HEK293 (cell line): ENCODE data around the gene SYNGR3.

ENCODE experiments used
- BCL11B ChIP-seq: fragments of 450-650 bp; formaldehyde crosslinking; IDR thresholded peaks from 2 replicates; pipeline ENCODE4 v1.5.1; 2016; ENCODE audit warnings: low read depth, missing biosample characterization, missing genetic modification characterization
- GLI4 ChIP-seq: fragments of 450-650 bp; formaldehyde crosslinking; IDR thresholded peaks from 2 replicates; pipeline ENCODE4 v1.5.1; 2016; ENCODE audit warnings: missing biosample characterization, missing genetic modification characterization
- GLIS2 ChIP-seq: fragments of 450-650 bp; formaldehyde crosslinking; IDR thresholded peaks from 2 replicates; pipeline ENCODE4 v1.5.1; 2016; ENCODE audit warnings: missing biosample characterization, missing genetic modification characterization
- OSR2 ChIP-seq: fragments of 450-650 bp; formaldehyde crosslinking; IDR thresholded peaks from 2 replicates; pipeline ENCODE4 v1.5.1; 2016; ENCODE audit warnings: missing biosample characterization, missing genetic modification characterization
- OVOL3 ChIP-seq: fragments of 450-650 bp; formaldehyde crosslinking; IDR thresholded peaks from 2 replicates; pipeline ENCODE4 v1.5.1; 2016; ENCODE audit warnings: missing biosample characterization, missing genetic modification characterization
- PRDM6 ChIP-seq: fragments of 450-650 bp; formaldehyde crosslinking; IDR thresholded peaks from 2 replicates; pipeline ENCODE4 v1.5.1; 2017; ENCODE audit warnings: missing biosample characterization, missing genetic modification characterization
- RBAK ChIP-seq: fragments of 450-650 bp; formaldehyde crosslinking; IDR thresholded peaks from 2 replicates; pipeline ENCODE4 v1.5.1; 2016; ENCODE audit warnings: missing biosample characterization, missing genetic modification characterization
- REPIN1 ChIP-seq: fragments of 450-650 bp; formaldehyde crosslinking; IDR thresholded peaks from 2 replicates; pipeline ENCODE4 v1.5.1; 2017; ENCODE audit warnings: missing biosample characterization, missing genetic modification characterization, low read depth
- SCRT1 ChIP-seq: fragments of 450-650 bp; formaldehyde crosslinking; IDR thresholded peaks from 2 replicates; pipeline ENCODE4 v1.5.1; 2016; ENCODE audit warnings: missing biosample characterization, missing genetic modification characterization, borderline replicate concordance
- SP2 ChIP-seq: fragments of 450-650 bp; formaldehyde crosslinking; IDR thresholded peaks from 2 replicates; pipeline ENCODE4 v1.5.1; 2016; ENCODE audit warnings: missing biosample characterization, missing genetic modification characterization
- SP7 ChIP-seq: fragments of 450-650 bp; formaldehyde crosslinking; IDR thresholded peaks from 2 replicates; pipeline ENCODE4 v1.5.1; 2016; ENCODE audit warnings: missing biosample characterization, missing genetic modification characterization
- TCF7L2 ChIP-seq: IDR thresholded peaks from 2 replicates; pipeline ENCODE4 v1.6.1; 2011; ENCODE audit warnings: low read depth, mild to moderate bottlenecking, inconsistent platforms, low read length, moderate library complexity, borderline replicate concordance
- YY1 ChIP-seq: fragments of 450-650 bp; formaldehyde crosslinking; IDR thresholded peaks from 2 replicates; pipeline ENCODE4 v1.5.1; 2018; ENCODE audit warnings: missing biosample characterization, missing genetic modification characterization
- ZBTB1 ChIP-seq: fragments of 450-650 bp; formaldehyde crosslinking; IDR thresholded peaks from 2 replicates; pipeline ENCODE4 v1.5.1; 2016; ENCODE audit warnings: missing biosample characterization, missing genetic modification characterization
- ZEB2 ChIP-seq: fragments of 450-650 bp; formaldehyde crosslinking; IDR thresholded peaks from 2 replicates; pipeline ENCODE4 v1.5.1; 2016; ENCODE audit warnings: missing biosample characterization, missing genetic modification characterization
- ZFP3 ChIP-seq: fragments of 450-650 bp; formaldehyde crosslinking; IDR thresholded peaks from 2 replicates; pipeline ENCODE4 v1.5.1; 2016; ENCODE audit warnings: low read depth, missing biosample characterization, missing genetic modification characterization
- ZNF112 ChIP-seq: fragments of 450-650 bp; formaldehyde crosslinking; IDR thresholded peaks from 2 replicates; pipeline ENCODE4 v1.5.0; 2017; ENCODE audit warnings: missing biosample characterization, missing genetic modification characterization
- ZNF140 ChIP-seq: fragments of 450-650 bp; formaldehyde crosslinking; IDR thresholded peaks from 2 replicates; pipeline ENCODE4 v1.5.1; 2016; ENCODE audit warnings: missing biosample characterization, missing genetic modification characterization
- ZNF146 ChIP-seq: fragments of 450-650 bp; formaldehyde crosslinking; IDR thresholded peaks from 2 replicates; pipeline ENCODE4 v1.5.1; 2016; ENCODE audit warnings: missing biosample characterization, missing genetic modification characterization
- ZNF184 ChIP-seq: fragments of 450-650 bp; IDR thresholded peaks from 2 replicates; pipeline ENCODE4 v1.5.1; 2018; ENCODE audit warnings: missing biosample characterization, mild to moderate bottlenecking, missing genetic modification characterization
- ZNF19 ChIP-seq: fragments of 450-650 bp; formaldehyde crosslinking; IDR thresholded peaks from 2 replicates; pipeline ENCODE4; 2016; ENCODE audit warnings: missing biosample characterization, missing genetic modification characterization, low read depth
- ZNF223 ChIP-seq: fragments of 450-650 bp; formaldehyde crosslinking; IDR thresholded peaks from 2 replicates; pipeline ENCODE4 v1.5.1; 2016; ENCODE audit warnings: missing biosample characterization, missing genetic modification characterization
- ZNF239 ChIP-seq: fragments of 450-650 bp; formaldehyde crosslinking; IDR thresholded peaks from 2 replicates; pipeline ENCODE4 v1.5.1; 2016; ENCODE audit warnings: missing biosample characterization, missing genetic modification characterization
- ZNF324 ChIP-seq: fragments of 450-650 bp; formaldehyde crosslinking; IDR thresholded peaks from 2 replicates; pipeline ENCODE4 v1.5.1; 2016; ENCODE audit warnings: missing biosample characterization, missing genetic modification characterization
- ZNF354C ChIP-seq: fragments of 450-650 bp; formaldehyde crosslinking; IDR thresholded peaks from 2 replicates; pipeline ENCODE4 v1.5.1; 2016; ENCODE audit warnings: missing biosample characterization, missing genetic modification characterization, low read depth, borderline replicate concordance
- ZNF394 ChIP-seq: fragments of 450-650 bp; formaldehyde crosslinking; IDR thresholded peaks from 2 replicates; pipeline ENCODE4 v1.5.1; 2016; ENCODE audit warnings: missing biosample characterization, missing genetic modification characterization, mild to moderate bottlenecking, moderate library complexity, borderline replicate concordance
- ZNF426 ChIP-seq: fragments of 450-650 bp; formaldehyde crosslinking; IDR thresholded peaks from 2 replicates; pipeline ENCODE4 v1.5.1; 2017; ENCODE audit warnings: missing biosample characterization, missing genetic modification characterization, mild to moderate bottlenecking, inconsistent platforms, moderate library complexity
- ZNF530 ChIP-seq: fragments of 450-650 bp; formaldehyde crosslinking; IDR thresholded peaks from 2 replicates; pipeline ENCODE4 v1.5.1; 2016; ENCODE audit warnings: low read depth, missing biosample characterization, missing genetic modification characterization
- ZNF626 ChIP-seq: fragments of 450-650 bp; sonication (Bioruptor Pico); formaldehyde crosslinking; IDR thresholded peaks from 2 replicates; pipeline ENCODE4 v1.5.1; 2018; ENCODE audit warnings: missing biosample characterization, missing genetic modification characterization, inconsistent platforms
- ZNF658 ChIP-seq: fragments of 450-650 bp; formaldehyde crosslinking; IDR thresholded peaks from 2 replicates; pipeline ENCODE4; 2016; ENCODE audit warnings: missing biosample characterization, missing genetic modification characterization
- ZNF664 ChIP-seq: fragments of 450-650 bp; formaldehyde crosslinking; IDR thresholded peaks from 2 replicates; pipeline ENCODE4 v1.5.1; 2016; ENCODE audit warnings: missing biosample characterization, missing genetic modification characterization
- ZNF704 ChIP-seq: fragments of 450-650 bp; formaldehyde crosslinking; IDR thresholded peaks from 2 replicates; pipeline ENCODE4 v1.5.1; 2016; ENCODE audit warnings: missing biosample characterization, missing genetic modification characterization
- ZSCAN5A ChIP-seq: fragments of 450-650 bp; formaldehyde crosslinking; IDR thresholded peaks from 2 replicates; pipeline ENCODE4 v1.5.1; 2016; ENCODE audit warnings: missing biosample characterization, missing genetic modification characterization
- TF ChIP-seq, protein P1 (sequence below): fragments of 450-650 bp; formaldehyde crosslinking; IDR thresholded peaks from 2 replicates; pipeline ENCODE4 v1.5.1; 2016; ENCODE audit warnings: missing biosample characterization, missing genetic modification characterization
- TF ChIP-seq, protein P2 (sequence below): fragments of 450-650 bp; IDR thresholded peaks from 2 replicates; pipeline ENCODE4 v1.5.1; 2018; ENCODE audit warnings: missing biosample characterization, mild to moderate bottlenecking, missing genetic modification characterization

Gene SYNGR3

DNA sequence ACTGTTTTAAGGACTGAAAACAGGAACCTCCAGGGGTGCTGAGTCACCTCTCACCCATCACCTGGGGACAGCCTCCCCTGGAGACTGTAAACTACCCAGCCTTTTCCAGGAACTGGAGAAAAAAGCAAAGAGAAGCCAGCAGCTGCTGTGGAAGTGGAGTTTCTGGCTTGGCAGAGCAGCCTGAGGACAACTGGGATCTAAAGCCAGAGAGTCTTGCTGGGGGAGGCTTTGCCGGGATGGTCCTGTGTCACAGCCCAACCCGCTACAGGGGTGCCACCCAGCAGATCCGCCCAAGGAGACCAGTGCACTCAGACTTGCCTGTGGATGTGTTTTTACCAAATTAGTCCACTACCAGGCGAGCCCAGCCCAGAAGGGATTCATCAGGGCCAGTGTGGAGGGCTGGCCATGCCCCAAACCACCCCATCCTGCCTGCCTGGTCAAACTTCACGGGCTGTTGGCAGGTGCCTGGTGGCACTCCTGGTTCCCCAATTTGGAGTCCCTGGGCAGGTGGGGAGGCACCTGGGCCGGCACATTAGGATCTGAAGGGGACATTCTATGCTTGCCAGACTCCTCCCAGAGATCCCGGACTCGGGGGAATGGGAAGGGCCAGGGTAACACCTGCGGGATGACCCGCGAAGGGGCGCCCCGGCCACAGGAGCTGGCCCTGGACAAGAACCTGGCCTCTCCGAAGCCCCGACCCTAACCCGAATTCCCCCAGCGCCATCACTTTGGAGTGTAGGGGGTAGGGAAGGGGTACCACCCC, 47.5 kb upstream of the SYNGR3 start (continued):
- TF ChIP-seq ZNF658 (tag by site-specific recombination) (no peak), ZNF664 (tag by site-specific recombination) (no peak), ZNF394 (tag by site-specific recombination) (no peak), SP7 (tag by site-specific recombination) (no peak), GLIS2 (tag by site-specific recombination) (peak; percentile 25; the same call in 1 of the 2 replicates), GLI4 (tag by site-specific recombination) (no peak), REPIN1 (tag by site-specific recombination) (no peak), SP2 (tag by site-specific recombination) (peak; percentile 14; the same call in 1 of the 2 replicates), ZNF324 (no peak), OSR2 (tag by site-specific recombination) (no peak), ZNF112 (tag by site-specific recombination) (no peak), BCL11B (tag by site-specific recombination) (no peak), ZEB2 (tag by site-specific recombination) (no peak), ZNF239 (tag by site-specific recombination) (no peak), OVOL3 (tag by site-specific recombination) (no peak), TCF7L2 (no peak), ZFP3 (no peak), ZNF426 (no peak), ZNF184 (tag by site-specific recombination) (no peak; the same call in 1 of the 2 replicates), ZNF146 (tag by site-specific recombination) (no peak), PRDM6 (tag by site-specific recombination) (no peak), ZSCAN5A (tag by site-specific recombination) (no peak), ZNF626 (tag by site-specific recombination) (no peak), YY1 (tag by site-specific recombination) (no peak), ZNF354C (no peak), ZNF530 (tag by site-specific recombination) (no peak), ZBTB1 (no peak), RBAK (no peak), ZNF140 (no peak), ZNF223 (tag by site-specific recombination) (no peak), ZNF704 (no peak), SCRT1 (tag by site-specific recombination) (no peak), ZNF19 (no peak)
- TF ChIP-seq, protein P1, sequence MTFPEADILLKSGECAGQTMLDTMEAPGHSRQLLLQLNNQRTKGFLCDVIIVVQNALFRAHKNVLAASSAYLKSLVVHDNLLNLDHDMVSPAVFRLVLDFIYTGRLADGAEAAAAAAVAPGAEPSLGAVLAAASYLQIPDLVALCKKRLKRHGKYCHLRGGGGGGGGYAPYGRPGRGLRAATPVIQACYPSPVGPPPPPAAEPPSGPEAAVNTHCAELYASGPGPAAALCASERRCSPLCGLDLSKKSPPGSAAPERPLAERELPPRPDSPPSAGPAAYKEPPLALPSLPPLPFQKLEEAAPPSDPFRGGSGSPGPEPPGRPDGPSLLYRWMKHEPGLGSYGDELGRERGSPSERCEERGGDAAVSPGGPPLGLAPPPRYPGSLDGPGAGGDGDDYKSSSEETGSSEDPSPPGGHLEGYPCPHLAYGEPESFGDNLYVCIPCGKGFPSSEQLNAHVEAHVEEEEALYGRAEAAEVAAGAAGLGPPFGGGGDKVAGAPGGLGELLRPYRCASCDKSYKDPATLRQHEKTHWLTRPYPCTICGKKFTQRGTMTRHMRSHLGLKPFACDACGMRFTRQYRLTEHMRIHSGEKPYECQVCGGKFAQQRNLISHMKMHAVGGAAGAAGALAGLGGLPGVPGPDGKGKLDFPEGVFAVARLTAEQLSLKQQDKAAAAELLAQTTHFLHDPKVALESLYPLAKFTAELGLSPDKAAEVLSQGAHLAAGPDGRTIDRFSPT (tag by site-specific recombination), result no peak
- TF ChIP-seq, protein P2, sequence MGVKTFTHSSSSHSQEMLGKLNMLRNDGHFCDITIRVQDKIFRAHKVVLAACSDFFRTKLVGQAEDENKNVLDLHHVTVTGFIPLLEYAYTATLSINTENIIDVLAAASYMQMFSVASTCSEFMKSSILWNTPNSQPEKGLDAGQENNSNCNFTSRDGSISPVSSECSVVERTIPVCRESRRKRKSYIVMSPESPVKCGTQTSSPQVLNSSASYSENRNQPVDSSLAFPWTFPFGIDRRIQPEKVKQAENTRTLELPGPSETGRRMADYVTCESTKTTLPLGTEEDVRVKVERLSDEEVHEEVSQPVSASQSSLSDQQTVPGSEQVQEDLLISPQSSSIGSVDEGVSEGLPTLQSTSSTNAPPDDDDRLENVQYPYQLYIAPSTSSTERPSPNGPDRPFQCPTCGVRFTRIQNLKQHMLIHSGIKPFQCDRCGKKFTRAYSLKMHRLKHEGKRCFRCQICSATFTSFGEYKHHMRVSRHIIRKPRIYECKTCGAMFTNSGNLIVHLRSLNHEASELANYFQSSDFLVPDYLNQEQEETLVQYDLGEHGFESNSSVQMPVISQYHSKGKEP, result no peak
